ENCODE measurements around the gene ARID3A.

GRCh38 chr19:948842-949496 is 23.1 kb downstream of the ARID3A start:
- TF ChIP-seq CTCF (IDR thresholded peaks at IDR 0.05; ENCODE audit: insufficient read depth, low read length, poor library complexity, severe bottlenecking) (no peak), EZH2phosphoT487 (conservative IDR thresholded peaks at IDR 0.05; ENCODE audit: low read length) (no peak)
